ENCODE data around the gene PNMA6F.
A peak's percentile ranks its signal among the peaks of the same experiment; 100 is the strongest.

The PNMA6F gene

DNA sequence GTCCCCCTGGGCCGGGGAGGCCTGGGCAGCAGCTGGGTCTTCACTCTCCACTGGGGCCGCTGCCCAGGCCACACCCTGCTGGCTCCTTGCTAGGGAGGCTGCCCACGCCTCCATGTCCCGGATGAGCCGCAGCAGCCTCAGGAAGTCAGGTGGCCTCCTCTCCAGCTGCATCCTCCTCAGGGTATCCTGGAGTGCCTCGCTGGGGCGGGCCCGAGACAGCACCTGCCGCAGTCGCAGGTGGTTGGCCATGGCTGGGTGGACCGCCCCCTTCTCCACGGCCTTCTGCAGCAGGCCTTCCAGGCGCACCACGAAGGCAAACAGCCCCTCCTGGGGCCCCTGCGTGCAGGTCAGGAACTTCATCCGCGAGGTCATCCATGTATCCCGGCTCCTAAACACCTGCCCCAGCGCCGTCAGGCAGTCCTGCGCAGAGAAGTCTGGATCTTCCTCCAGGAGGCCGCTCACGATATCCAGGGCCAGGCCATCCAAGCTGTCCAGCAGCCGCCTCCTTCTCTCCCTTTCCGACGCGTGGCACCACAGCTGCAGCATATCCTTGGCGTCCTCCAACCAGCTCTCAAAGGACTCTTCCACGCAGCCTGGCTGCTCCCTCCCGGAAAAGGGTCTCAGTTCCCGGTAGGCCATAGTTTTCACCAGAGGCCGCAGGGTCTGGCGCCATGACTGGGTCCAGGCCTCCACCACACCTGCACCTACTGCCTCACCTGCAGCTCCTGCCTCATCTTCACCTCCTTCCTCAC, 2.1 kb downstream of the PNMA6F start:
- ATAC-seq (no peak), DNase-seq (no peak)
- H3K27me3 Mint-ChIP-seq = peaks cover 4% of the 10 kb centered on the region
- H3K4me3 Mint-ChIP-seq = no peak overlapping the region
- no peaks in the 10 kb centered on the region for H3K9me3 Mint-ChIP-seq
- H3K27ac Mint-ChIP-seq = no peak overlapping the region
- no peaks in the 10 kb centered on the region for H3K36me3 Mint-ChIP-seq (ENCODE audit: low read depth)
- H3K4me1 Mint-ChIP-seq = peaks cover 5% of the 10 kb centered on the region

DNA sequence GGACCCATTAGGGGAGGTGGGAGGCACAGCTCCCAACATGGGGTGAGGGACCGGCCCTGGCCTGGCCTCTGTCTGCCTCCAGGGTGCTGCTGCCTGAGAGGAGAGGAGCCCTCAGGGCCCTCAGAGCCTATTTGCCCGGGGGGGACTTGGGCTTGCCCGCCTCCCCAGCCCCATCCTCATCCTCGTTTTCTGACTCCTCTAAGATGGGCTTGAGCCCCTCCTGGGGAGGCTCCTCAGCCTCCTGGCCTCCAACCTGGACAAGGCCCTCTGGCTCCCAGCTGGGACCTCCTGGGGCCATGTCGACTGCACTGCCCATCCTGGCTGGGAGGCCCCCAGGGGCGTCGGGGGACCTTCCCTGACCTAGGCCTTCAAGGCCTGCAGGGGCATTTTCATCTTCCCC, 2.8 kb downstream of the PNMA6F start:
- Mint-ChIP-seq H3K4me1 (peaks cover under 1% of the 10 kb centered on the region), H3K27me3 (peaks cover 4% of the 10 kb centered on the region), H3K27ac (no peak overlapping the region), H3K9me3 (no peaks in the 10 kb centered on the region), H3K4me3 (no peak overlapping the region), H3K36me3 (ENCODE audit: low read depth) (no peaks in the 10 kb centered on the region)
- no peak for DNase-seq
- no peak for ATAC-seq

DNA sequence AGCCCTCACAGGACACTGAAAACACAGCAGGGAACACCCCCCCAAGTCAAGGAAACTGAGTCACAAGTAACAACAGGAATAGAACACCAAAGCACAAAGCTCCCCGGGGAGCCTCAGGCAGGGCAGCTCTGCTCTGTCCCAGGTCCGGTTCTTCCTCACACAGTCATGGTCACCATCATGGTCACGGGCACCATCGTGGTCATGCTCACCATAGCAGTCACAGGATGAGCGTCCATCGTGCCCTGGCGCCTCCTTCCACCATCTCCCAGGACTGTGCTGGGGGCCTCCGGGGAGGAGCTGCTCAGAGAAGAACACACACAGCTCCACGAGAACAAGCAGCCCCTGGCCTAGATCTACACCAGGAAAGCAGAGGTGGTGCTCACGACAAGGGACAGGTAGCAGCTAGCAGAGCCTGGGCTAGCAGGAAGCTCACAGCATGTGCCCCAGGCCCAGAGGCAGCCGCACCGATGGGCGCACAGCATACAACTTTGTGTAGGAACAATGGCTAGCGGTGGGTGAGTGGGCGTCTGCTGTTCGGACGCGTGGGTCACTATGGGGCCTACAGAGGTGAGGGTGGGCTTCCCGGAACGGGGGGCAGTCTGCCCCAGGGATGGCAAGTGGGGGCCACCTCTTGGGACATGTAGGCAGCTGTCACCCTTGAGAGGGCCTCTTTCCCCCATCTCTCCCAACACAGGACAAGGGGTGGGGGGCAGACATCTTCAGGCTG, 3.4 kb downstream of the PNMA6F start:
- ATAC-seq (no peak), DNase-seq (no peak)
- Mint-ChIP-seq H3K9me3 (no peaks in the 10 kb centered on the region), H3K36me3 (ENCODE audit: low read depth) (no peaks in the 10 kb centered on the region), H3K27ac (no peak overlapping the region), H3K4me1 (no peaks in the 10 kb centered on the region), H3K27me3 (peaks cover 4% of the 10 kb centered on the region), H3K4me3 (no peak overlapping the region)

DNA sequence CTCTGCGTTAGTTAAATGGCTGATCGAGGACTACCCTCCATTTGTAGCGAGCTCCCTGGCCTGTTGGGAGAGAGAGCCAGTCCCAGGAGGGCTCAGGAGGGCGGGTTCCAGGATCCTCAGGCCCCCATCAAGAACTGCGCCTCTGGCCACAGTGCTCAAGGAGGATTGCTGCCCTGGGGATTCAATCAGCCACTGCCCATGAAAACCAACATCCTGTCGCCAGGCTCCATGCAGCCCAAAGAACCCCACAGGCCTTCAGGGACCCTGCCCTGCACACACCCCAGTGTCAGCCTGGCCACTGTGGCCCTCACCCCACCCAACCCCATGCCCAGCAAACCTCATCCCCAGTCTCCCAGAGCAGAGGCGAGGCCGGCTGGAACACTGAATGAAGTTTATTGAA, 4.3 kb downstream of the PNMA6F start:
- Mint-ChIP-seq H3K4me1 (no peaks in the 10 kb centered on the region), H3K36me3 (ENCODE audit: low read depth) (no peaks in the 10 kb centered on the region), H3K9me3 (no peaks in the 10 kb centered on the region), H3K27me3 (peaks cover 4% of the 10 kb centered on the region), H3K27ac (no peak overlapping the region), H3K4me3 (no peak overlapping the region)
- DNase-seq (no peak), ATAC-seq (no peak)

DNA sequence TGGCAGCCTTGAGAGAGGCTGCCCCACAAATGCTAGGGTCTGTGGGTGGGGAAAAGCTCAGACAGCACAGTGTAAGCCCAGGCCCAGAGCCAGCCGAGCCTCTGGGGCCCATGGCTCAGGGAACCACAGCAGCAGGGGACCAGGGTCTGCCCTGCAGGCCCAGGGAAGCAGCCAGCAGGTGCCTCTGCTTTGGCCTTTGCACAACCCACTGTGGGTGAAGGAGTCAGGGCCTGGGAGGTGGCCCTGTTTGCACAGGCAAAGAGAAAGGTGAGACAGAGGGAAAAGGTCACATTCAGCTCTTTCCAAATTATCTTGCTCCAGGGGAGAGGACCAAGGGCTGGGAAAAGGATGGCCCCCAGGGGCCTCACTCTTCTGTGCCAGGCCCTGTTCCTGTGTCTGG, 8.7 kb downstream of the PNMA6F start:
- Mint-ChIP-seq H3K9me3 (no peaks in the 10 kb centered on the region), H3K27ac (no peak overlapping the region), H3K27me3 (no peaks in the 10 kb centered on the region), H3K4me1 (no peaks in the 10 kb centered on the region), H3K4me3 (no peak overlapping the region), H3K36me3 (ENCODE audit: low read depth) (no peaks in the 10 kb centered on the region)
- DNase-seq (no peak), ATAC-seq (no peak)

DNA sequence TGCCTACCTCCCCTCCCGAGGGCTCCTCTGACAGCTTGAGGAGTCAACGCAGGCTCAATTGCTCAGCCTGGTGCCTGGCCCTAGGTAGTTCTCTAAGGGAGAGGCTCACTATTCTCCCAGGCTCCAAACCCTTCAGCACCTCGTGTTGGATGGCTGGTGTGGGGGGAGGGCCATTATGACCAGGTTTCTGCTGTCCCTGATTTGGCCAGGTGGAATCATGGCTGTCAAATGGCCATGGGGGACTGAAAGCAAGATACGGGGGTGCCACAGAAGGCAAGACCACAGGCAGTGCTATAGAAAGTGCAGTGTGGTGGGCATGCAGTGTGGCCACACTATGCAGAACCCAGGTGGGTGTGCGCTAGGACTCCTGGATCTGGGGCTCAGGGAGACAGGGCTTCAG, 9.5 kb downstream of the PNMA6F start:
- Mint-ChIP-seq H3K36me3 (ENCODE audit: low read depth) (no peaks in the 10 kb centered on the region), H3K27me3 (no peaks in the 10 kb centered on the region), H3K9me3 (no peaks in the 10 kb centered on the region), H3K27ac (no peak overlapping the region), H3K4me1 (no peaks in the 10 kb centered on the region), H3K4me3 (no peak overlapping the region)
- ATAC-seq (no peak), DNase-seq (no peak)

DNA sequence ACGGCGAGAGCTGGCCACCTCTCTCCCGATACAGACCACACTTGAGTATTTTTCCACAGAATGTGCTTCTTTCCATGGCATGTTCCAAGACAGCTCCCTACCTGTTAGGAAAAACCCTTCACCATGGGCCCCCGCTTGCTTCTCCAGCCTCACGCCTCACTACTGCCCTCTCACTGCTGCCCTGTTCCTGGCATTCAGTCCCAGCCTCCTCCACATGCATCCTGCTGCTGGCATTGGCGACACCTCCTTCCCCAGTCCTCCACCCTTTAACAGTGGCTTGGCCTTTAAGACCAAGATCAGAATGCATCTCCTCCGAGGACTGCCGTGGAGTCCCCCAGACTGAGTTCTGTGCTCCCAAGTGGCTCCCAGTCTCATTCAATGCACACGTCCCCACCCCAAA, 10.7 kb downstream of the PNMA6F start:
- H3K27me3 Mint-ChIP-seq = no peaks in the 10 kb centered on the region
- H3K36me3 Mint-ChIP-seq (ENCODE audit: low read depth) = no peaks in the 10 kb centered on the region
- no peak overlapping the region for H3K27ac Mint-ChIP-seq
- no peak overlapping the region for H3K4me3 Mint-ChIP-seq
- no peaks in the 10 kb centered on the region for H3K9me3 Mint-ChIP-seq
- no peak for DNase-seq
- no peaks in the 10 kb centered on the region for H3K4me1 Mint-ChIP-seq
- no peak for ATAC-seq

DNA sequence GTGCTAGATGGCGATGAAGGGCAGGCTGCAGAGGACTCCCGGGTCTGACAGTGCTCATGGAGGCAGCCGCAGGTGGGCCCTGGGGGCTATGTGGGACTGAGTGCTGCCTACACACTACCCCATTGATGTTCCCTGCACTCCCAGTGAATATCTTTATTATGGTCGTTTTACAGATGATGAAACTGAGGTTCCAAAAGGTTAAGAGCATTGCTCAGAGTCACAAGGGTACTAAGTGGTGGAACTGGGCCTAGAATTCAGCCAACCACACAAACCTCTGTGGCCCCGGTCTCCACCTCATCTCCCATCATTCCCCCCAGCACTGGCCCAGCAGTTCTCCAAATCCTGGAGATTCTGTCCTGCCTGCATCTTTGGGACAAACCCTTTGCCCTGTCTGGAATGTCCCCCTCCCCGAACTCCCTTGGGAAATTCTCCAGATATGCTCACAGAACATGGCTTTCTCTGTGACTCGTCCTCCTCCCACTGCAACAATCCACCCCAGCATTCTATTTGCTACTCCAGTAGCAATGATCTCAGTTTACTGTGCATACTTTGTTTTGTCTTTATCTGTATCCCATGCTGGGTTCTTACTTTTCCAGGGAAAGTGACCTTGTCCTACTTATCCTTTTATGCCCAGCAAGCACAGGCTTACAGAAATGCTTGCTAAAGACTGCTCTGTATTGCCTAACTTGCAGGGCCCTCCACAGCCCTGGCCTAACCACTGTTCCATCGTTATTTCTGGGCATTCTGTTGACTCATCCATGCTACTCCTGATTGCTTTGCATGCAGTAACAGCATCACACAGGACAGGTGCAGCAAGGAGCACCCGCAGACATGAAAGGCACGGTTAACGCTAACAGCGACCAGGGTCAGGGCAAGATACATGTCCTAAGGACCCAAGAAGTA, 14.0 kb downstream of the PNMA6F start:
- no peak for ATAC-seq
- no peak overlapping the region for H3K27ac Mint-ChIP-seq
- no peak overlapping the region for H3K4me3 Mint-ChIP-seq
- peaks cover 14% of the 10 kb centered on the region for H3K27me3 Mint-ChIP-seq
- no peaks in the 10 kb centered on the region for H3K36me3 Mint-ChIP-seq (ENCODE audit: low read depth)
- H3K4me1 Mint-ChIP-seq = peaks cover 3% of the 10 kb centered on the region
- H3K9me3 Mint-ChIP-seq = no peaks in the 10 kb centered on the region
- DNase-seq = no peak

DNA sequence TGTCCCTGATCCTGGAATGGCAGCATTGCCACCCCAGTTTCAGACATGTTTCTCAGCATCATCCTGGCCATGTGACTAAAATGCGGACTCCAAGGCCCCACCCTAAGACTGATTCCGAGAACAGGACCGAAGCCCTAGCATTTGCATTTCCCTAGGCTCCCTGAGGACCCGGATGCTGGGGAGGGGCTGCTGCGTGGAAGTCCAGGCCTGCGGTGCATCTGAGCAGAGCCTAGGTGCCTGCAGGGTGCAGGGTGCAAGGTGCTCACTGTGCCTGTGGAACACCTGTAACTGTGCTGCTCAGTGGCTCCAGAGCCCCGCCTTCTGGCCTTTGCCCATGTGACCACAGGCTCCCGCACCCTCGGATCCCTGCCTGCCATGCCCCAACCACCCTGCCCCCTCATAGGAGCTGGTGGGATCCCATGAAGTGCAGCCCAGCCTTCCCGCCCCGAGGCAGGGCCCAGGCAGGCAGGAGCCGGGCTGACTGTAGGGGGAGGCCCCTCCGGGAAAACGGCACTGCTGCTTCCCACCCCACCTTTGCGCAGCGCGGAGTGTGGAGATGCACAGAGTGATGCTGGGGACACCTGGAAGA, 14.9 kb downstream of the PNMA6F start:
- DNase-seq = no peak
- no peak for ATAC-seq
- H3K9me3 Mint-ChIP-seq = no peaks in the 10 kb centered on the region
- H3K4me1 Mint-ChIP-seq = peaks cover 3% of the 10 kb centered on the region
- no peak overlapping the region for H3K27ac Mint-ChIP-seq
- no peak overlapping the region for H3K4me3 Mint-ChIP-seq
- H3K27me3 Mint-ChIP-seq = peaks cover 16% of the 10 kb centered on the region
- no peaks in the 10 kb centered on the region for H3K36me3 Mint-ChIP-seq (ENCODE audit: low read depth)

DNA sequence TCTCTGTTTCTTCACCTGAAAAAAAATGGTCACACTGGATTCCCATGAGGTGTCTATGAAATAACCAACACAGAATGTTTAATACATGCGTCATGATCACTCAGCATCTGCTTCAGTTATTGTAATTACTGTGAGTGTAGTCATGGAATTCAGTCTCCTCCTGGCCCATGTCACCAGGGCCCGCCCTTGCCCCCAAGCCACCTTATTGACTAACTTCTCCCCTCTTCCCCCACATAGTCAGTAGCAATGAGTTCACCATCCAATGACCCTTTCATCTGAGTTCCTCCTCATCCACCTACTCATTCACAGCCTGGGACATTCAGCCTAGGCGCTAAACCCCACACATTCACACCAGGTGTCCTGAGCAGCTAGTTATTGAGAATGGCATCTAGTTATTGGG, 15.6 kb downstream of the PNMA6F start:
- Mint-ChIP-seq H3K9me3 (no peaks in the 10 kb centered on the region), H3K4me1 (peaks cover 3% of the 10 kb centered on the region), H3K27me3 (peaks cover 18% of the 10 kb centered on the region), H3K27ac (no peak overlapping the region), H3K36me3 (ENCODE audit: low read depth) (no peaks in the 10 kb centered on the region), H3K4me3 (no peak overlapping the region)
- ATAC-seq = peak; percentile 33
- no peak for DNase-seq

DNA sequence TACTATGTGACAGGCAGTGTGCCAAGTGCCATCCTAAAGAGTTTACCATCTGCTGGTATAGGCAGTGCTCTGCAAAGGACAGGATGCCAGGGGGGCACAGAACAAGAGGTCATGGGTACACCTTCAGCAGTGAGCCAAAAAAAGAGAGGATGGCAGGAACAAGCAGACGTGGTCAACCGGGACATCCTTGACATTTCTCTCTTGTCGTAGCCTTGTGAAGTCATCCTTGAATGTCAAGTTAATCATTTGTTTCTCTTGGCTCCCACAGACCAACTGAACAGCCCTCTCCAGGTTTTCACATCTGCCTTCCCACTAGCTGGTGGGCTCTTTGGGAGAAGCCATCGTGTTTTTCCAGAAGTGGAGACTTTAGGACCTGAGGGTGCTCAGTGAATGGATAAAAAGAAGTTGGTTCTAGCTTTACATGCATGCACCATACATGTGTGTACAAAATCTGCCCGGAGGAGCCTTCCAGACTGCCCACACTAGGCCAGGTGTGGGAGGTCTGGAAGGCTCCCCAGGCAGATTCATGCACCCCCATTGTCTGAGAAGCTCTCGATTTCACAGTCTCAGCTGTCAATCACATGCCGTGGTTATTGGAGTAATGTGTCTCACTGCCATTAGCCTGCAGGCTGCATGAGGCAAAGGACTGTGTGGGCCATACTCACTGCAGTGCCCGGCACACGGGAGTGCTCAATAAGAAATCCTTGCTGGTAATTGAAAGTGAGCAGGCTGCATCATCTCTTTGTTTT, 16.4 kb downstream of the PNMA6F start:
- H3K9me3 Mint-ChIP-seq = no peaks in the 10 kb centered on the region
- H3K4me1 Mint-ChIP-seq = peaks cover 3% of the 10 kb centered on the region
- DNase-seq (no peak), ATAC-seq (no peak)
- no peaks in the 10 kb centered on the region for H3K36me3 Mint-ChIP-seq (ENCODE audit: low read depth)
- H3K4me3 Mint-ChIP-seq = no peak overlapping the region
- H3K27ac Mint-ChIP-seq = no peak overlapping the region
- peaks cover 18% of the 10 kb centered on the region for H3K27me3 Mint-ChIP-seq

DNA sequence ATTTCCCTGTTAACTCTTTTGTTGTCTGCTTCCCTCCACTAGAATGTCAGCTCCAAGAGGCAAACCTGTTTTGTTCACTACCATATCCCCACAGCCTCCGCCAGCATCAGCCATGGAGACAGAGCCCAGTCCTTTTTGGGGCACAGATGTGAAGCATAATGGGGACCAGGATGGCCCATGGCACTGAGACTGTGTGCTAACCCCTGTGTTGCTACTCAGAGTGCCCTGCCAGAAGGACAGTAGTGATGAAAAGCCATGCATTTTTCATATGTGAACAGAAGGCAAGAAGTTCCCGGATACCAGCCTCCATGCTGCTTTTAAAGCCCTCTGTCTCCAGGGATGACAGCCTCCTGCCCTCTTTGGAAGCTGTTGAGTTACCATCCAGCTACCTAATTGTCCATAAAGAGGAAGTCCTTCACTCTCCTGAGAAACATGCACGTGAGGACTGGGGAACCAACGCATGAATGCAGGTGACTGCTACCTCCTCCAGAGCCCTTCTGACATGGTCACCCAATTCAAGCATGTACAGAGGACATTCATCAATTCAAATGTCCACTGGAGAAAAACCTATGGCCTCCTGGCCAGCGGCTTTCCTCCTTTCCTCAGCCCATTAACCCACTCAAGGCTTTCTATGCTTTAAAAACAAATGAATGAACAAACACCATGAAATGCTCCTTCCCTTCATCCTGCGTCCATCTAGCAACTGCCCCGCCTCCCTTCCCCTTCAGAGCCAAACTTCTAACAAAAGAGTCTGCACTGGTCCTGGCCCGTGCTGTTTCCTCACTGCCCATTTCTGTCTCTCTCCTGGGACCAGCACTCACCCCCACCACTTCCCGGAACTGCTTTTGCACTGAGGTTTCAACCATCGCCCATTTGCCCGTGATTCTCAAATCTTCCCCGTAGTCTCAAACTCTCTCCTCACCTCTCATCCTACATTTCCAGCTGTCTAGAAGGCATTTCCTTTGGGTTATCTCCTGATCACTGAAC, 18.0 kb downstream of the PNMA6F start:
- no peak for DNase-seq
- H3K27ac Mint-ChIP-seq = no peak overlapping the region
- no peaks in the 10 kb centered on the region for H3K9me3 Mint-ChIP-seq
- H3K36me3 Mint-ChIP-seq (ENCODE audit: low read depth) = no peaks in the 10 kb centered on the region
- H3K27me3 Mint-ChIP-seq = peaks cover 21% of the 10 kb centered on the region
- no peak overlapping the region for H3K4me3 Mint-ChIP-seq
- no peak for ATAC-seq
- peaks cover 3% of the 10 kb centered on the region for H3K4me1 Mint-ChIP-seq

DNA sequence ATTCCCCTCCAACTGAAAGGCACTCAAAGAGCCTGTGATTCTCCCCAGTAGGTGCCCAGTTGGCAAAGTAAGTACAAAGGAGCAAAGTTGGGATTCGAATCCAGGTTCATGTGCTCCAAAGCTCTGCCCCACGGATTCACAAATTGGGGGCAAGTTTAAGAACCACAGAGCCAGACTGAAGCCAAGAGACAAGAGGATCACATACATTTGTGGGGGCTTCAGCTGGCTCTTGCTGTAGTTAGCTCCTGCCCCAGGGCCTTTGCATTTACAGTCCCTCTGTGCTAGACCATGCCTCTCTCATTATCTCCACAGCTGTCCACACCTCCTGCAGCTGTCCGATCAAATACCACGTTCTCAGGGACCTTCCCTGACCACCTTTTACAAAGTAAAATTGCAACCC, 18.8 kb downstream of the PNMA6F start:
- DNase-seq (no peak), ATAC-seq (no peak)
- Mint-ChIP-seq H3K4me3 (no peak overlapping the region), H3K27ac (no peak overlapping the region), H3K27me3 (peaks cover 21% of the 10 kb centered on the region), H3K36me3 (ENCODE audit: low read depth) (no peaks in the 10 kb centered on the region), H3K9me3 (no peaks in the 10 kb centered on the region), H3K4me1 (peaks cover 3% of the 10 kb centered on the region)

Measured in activated naive CD8-positive, alpha-beta T cell treated with anti-CD3 and anti-CD28 coated beads, Interleukin-2, amount 50 U/mL, for 24 hours (primary cell).